HG03103 (cell line): ENCODE measurements around the gene CEP70.
"Not testable (repeated sequence)": the region's sequence is repeated elsewhere in the genome, so short reads cannot be mapped to it uniquely, and the experiment has no call there.

ENCODE experiments used
- ATAC-seq: cut with Tn5 transposase; IDR thresholded peaks from one replicate; pipeline ENCODE4 v1.9.1; 2021; ENCODE audit warnings: low read depth; ENCODE audit not compliant: unreplicated experiment

CEP70 gene

GRCh38 chr3:138593488-138594149 lies 441 bp downstream of the CEP70 start:
- no peak for ATAC-seq

GRCh38 chr3:138591392-138591791 lies 2.7 kb downstream of the CEP70 start:
- no peak for ATAC-seq

- ATAC-seq = no peak
These were observed 5.6 kb downstream of the CEP70 start for GRCh38 chr3:138588445-138588844.

- ATAC-seq = no peak
These were observed 6.7 kb downstream of the CEP70 start for GRCh38 chr3:138587374-138587773.

- no peak for ATAC-seq
These were observed 15.0 kb downstream of the CEP70 start for GRCh38 chr3:138578961-138579574.

- ATAC-seq = peak; percentile 81
These were observed 15.9 kb downstream of the CEP70 start for GRCh38 chr3:138578141-138578540.

- no peak for ATAC-seq
These were observed 20.9 kb downstream of the CEP70 start for GRCh38 chr3:138573138-138573537.

- not testable (repeated sequence) for ATAC-seq
These were observed 24.4 kb downstream of the CEP70 start for GRCh38 chr3:138569624-138570023.

GRCh38 chr3:138569090-138569489 lies 25.0 kb downstream of the CEP70 start:
- ATAC-seq = no peak

- no peak for ATAC-seq
These were observed 26.7 kb downstream of the CEP70 start for GRCh38 chr3:138567403-138567802.

GRCh38 chr3:138566293-138566692 lies 27.8 kb downstream of the CEP70 start:
- not testable (repeated sequence) for ATAC-seq

- not testable (repeated sequence) for ATAC-seq
These were observed 31.2 kb downstream of the CEP70 start for GRCh38 chr3:138562902-138563301.

GRCh38 chr3:138560501-138560900 lies 33.6 kb downstream of the CEP70 start:
- ATAC-seq = no peak

- ATAC-seq = no peak
These were observed 34.9 kb downstream of the CEP70 start for GRCh38 chr3:138559134-138559533.

GRCh38 chr3:138554775-138555174 lies 39.3 kb downstream of the CEP70 start:
- ATAC-seq = not testable (repeated sequence)

GRCh38 chr3:138550958-138551357 lies 43.1 kb downstream of the CEP70 start:
- not testable (repeated sequence) for ATAC-seq

GRCh38 chr3:138549179-138549977 lies 44.7 kb downstream of the CEP70 start:
- ATAC-seq = no peak

- no peak for ATAC-seq
These were observed 46.6 kb downstream of the CEP70 start for GRCh38 chr3:138547342-138547975.

- ATAC-seq = no peak
These were observed 49.5 kb downstream of the CEP70 start for GRCh38 chr3:138544546-138544945.

GRCh38 chr3:138542977-138543376 lies 51.1 kb downstream of the CEP70 start:
- ATAC-seq = no peak

GRCh38 chr3:138539352-138539751 lies 54.7 kb downstream of the CEP70 start:
- ATAC-seq = no peak
